Breast epithelium (tissue), 4 donors: ENCODE results near the gene ST7. TPM values are rescaled to one million over a fixed set of nuclear protein-coding genes. Genes with fewer than 3 reads are reported as not detected.

Experiments used
- DNase-seq, 2 donors: peaks; one replicate each; pipeline ENCODE4 v3.0.0-alpha.2; 2019; ENCODE audit warnings: low spot score in 2 of 2
- H3K27ac ChIP-seq, 2 donors: fragments of 200-600 bp; sonication (generic) in 1 of 2; one replicate each; pipeline ENCODE4 v1.5.1; 2016 to 2019; ENCODE audit warnings: mild to moderate bottlenecking in 1 of 2
- H3K27me3 ChIP-seq, 2 donors: fragments of 200-600 bp; sonication (generic) in 1 of 2; one replicate each; pipeline versions ENCODE4 v1.5.1 to v1.6.0; 2017 to 2019; ENCODE audit warnings: control low read depth in 1 of 2, mild to moderate bottlenecking in 1 of 2
- H3K36me3 ChIP-seq: fragments of 200-600 bp; one replicate; pipeline ENCODE4 v1.5.1; 2019
- H3K4me1 ChIP-seq, 2 donors: fragments of 200-600 bp; sonication (generic); one replicate each; pipeline ENCODE4 v1.5.1; 2016 to 2019; ENCODE audit warnings: control low read depth in 1 of 2
- H3K4me3 ChIP-seq, 3 donors: fragments of 200-600 bp; sonication (generic); 1 replicate in 2 of 3; 2 replicates in 1 of 3; pipeline ENCODE4 v1.5.1; 2016 to 2019; ENCODE audit warnings: mild to moderate bottlenecking in 3 of 3, moderate library complexity in 2 of 3
- H3K9me3 ChIP-seq, 2 donors: fragments of 200-600 bp; sonication (generic) in 1 of 2; one replicate each; pipeline ENCODE4 v1.5.1; 2016 to 2019; ENCODE audit warnings: control low read depth in 1 of 2
- CTCF ChIP-seq, 3 donors: fragments of 450-650 bp; IDR thresholded peaks; one replicate each; pipeline ENCODE4 v1.5.1; 2016 to 2017; ENCODE audit warnings: antibody characterized with exemption in 3 of 3, mild to moderate bottlenecking in 3 of 3, moderate library complexity in 3 of 3
- POLR2A ChIP-seq: fragments of 450-650 bp; IDR thresholded peaks from one replicate; pipeline ENCODE4 v1.6.1; 2016; ENCODE audit warnings: antibody characterized with exemption, mild to moderate bottlenecking, moderate library complexity
- POLR2AphosphoS5 ChIP-seq, 3 donors: sonication (generic); formaldehyde crosslinking; IDR thresholded peaks; one replicate each; pipeline ENCODE4 v1.6.1; 2017; ENCODE audit warnings: antibody characterized with exemption in 3 of 3
- intact Hi-C: fragments of 100-400 bp; cut with DNase I; formaldehyde crosslinking; loops from one replicate; pipeline ENCODE4 v1.15.1; 2023; ENCODE audit warnings: low total_unique reads
- total RNA-seq, 3 donors: library from RNA; depleted of rRNA; stranded (reverse); fragments of >200 nt; gene quantifications; one replicate each; pipeline ENCODE4 v1.1.0, GENCODE V29; 2016

The ST7 gene
- total RNA-seq, 3 donors from 2014 or later, result 24.3 to 41.4 (median 27.5) TPM

GRCh38 chr7:117017702-117018266, 64.5 kb downstream of the ST7 start:
- Histone ChIP-seq H3K9me3 (no peaks in the 10 kb centered on the region), H3K4me3 (no peak overlapping the region), H3K27ac (no peak overlapping the region), H3K36me3 (no peaks in the 10 kb centered on the region), H3K4me1 (no peaks in the 10 kb centered on the region), H3K27me3 (no peaks in the 10 kb centered on the region)
- no peak for TF ChIP-seq CTCF (IDR thresholded peaks at IDR 0.05)
- no peak for TF ChIP-seq POLR2A
- TF ChIP-seq POLR2AphosphoS5 (IDR thresholded peaks at IDR 0.05), result no peak
- no peak for DNase-seq
- intact Hi-C loops, result no loop called here

- no peak for TF ChIP-seq POLR2AphosphoS5 (IDR thresholded peaks at IDR 0.05)
- TF ChIP-seq CTCF (IDR thresholded peaks at IDR 0.05), result no peak
- no peak for TF ChIP-seq POLR2A
- Histone ChIP-seq H3K27me3 (no peaks in the 10 kb centered on the region), H3K9me3 (no peaks in the 10 kb centered on the region), H3K4me3 (no peak overlapping the region), H3K36me3 (no peaks in the 10 kb centered on the region), H3K27ac (no peak overlapping the region), H3K4me1 (no peaks in the 10 kb centered on the region)
- intact Hi-C loops, result no loop called here
- DNase-seq, result no peak
Measured at GRCh38 chr7:117018713-117019112, 65.4 kb downstream of the ST7 start.

- no peaks in the 10 kb centered on the region for H3K27me3 ChIP-seq
- intact Hi-C loops, result no loop called here
- TF ChIP-seq CTCF (IDR thresholded peaks at IDR 0.05), result no peak
- no peak for TF ChIP-seq POLR2AphosphoS5 (IDR thresholded peaks at IDR 0.05)
- no peak for TF ChIP-seq POLR2A
- no peak overlapping the region for H3K4me3 ChIP-seq
- H3K27ac ChIP-seq, result no peak overlapping the region
- H3K9me3 ChIP-seq, result no peaks in the 10 kb centered on the region
- H3K4me1 ChIP-seq, result no peaks in the 10 kb centered on the region
- no peak for DNase-seq
- no peaks in the 10 kb centered on the region for H3K36me3 ChIP-seq
Measured at GRCh38 chr7:117019287-117019686, 66.0 kb downstream of the ST7 start.

- peak overlapping the region; percentile 31 to 59 (median 35) for H3K4me3 ChIP-seq
- TF ChIP-seq CTCF (IDR thresholded peaks at IDR 0.05), result no peak
- TF ChIP-seq POLR2AphosphoS5 (IDR thresholded peaks at IDR 0.05), result peak in 1 of 3 donors; percentile 14
- H3K9me3 ChIP-seq, result no peaks in the 10 kb centered on the region
- no peaks in the 10 kb centered on the region for H3K36me3 ChIP-seq
- H3K4me1 ChIP-seq, result no peaks in the 10 kb centered on the region
- intact Hi-C loops, result no loop called here
- H3K27me3 ChIP-seq, result no peaks in the 10 kb centered on the region
- DNase-seq, result peak in 1 of 2 donors; percentile 48
- H3K27ac ChIP-seq, result peak overlapping the region; percentile 29 to 45
Measured at GRCh38 chr7:117019786-117020590, 66.7 kb downstream of the ST7 start.

GRCh38 chr7:117020591-117020973, 67.3 kb downstream of the ST7 start:
- peak overlapping the region; percentile 31 to 59 (median 35) for H3K4me3 ChIP-seq
- H3K4me1 ChIP-seq, result no peaks in the 10 kb centered on the region
- H3K9me3 ChIP-seq, result no peaks in the 10 kb centered on the region
- no peaks in the 10 kb centered on the region for H3K27me3 ChIP-seq
- DNase-seq, result no peak
- H3K36me3 ChIP-seq, result no peaks in the 10 kb centered on the region
- peak overlapping the region; percentile 8 to 45 for H3K27ac ChIP-seq
- intact Hi-C loops, result no loop called here
- no peak for TF ChIP-seq POLR2AphosphoS5 (IDR thresholded peaks at IDR 0.05)
- no peak for TF ChIP-seq CTCF (IDR thresholded peaks at IDR 0.05)
